SIG-M5 treated with dmso at 0.1 percent for 504 hours (cell line): ENCODE data around the gene ARMC7.

Experiments
- DNase-seq: peaks from one replicate; lab custom pipeline; 2025; ENCODE audit not compliant: unreplicated experiment; lab: John Stamatoyannopoulos, UW

Gene ARMC7

GRCh38 chr17:75077496-75078283 lies 32.1 kb upstream of the ARMC7 start:
- no peak for DNase-seq

GRCh38 chr17:75078284-75079022 lies 31.3 kb upstream of the ARMC7 start:
- DNase-seq = no peak

- no peak for DNase-seq
Observed at GRCh38 chr17:75079023-75079373, 30.8 kb upstream of the ARMC7 start.

- DNase-seq = no peak
Observed at GRCh38 chr17:75081611-75082540, 27.9 kb upstream of the ARMC7 start.

GRCh38 chr17:75082683-75083082 lies 27.1 kb upstream of the ARMC7 start:
- no peak for DNase-seq

GRCh38 chr17:75084039-75084660 lies 25.6 kb upstream of the ARMC7 start:
- no peak for DNase-seq

GRCh38 chr17:75086496-75087181 lies 23.1 kb upstream of the ARMC7 start:
- DNase-seq = no peak

- no peak for DNase-seq
Observed at GRCh38 chr17:75087182-75087557, 22.6 kb upstream of the ARMC7 start.

GRCh38 chr17:75087558-75088453 lies 22.0 kb upstream of the ARMC7 start, which contains the start of gene SLC16A5:
SLC16A5 (plus strand) TSS chr17:75087954; CDS start chr17:75093637, 5,683 bp downstream.
- DNase-seq = peak; percentile 90

GRCh38 chr17:75088465-75089417 lies 21.0 kb upstream of the ARMC7 start:
- DNase-seq = peak; percentile 51

- DNase-seq = no peak
Observed at GRCh38 chr17:75090871-75091854, 18.6 kb upstream of the ARMC7 start.

- no peak for DNase-seq
Observed at GRCh38 chr17:75091855-75092327, 17.9 kb upstream of the ARMC7 start.

- DNase-seq = no peak
Observed at GRCh38 chr17:75093548-75094158, 16.1 kb upstream of the ARMC7 start.

- no peak for DNase-seq
Observed at GRCh38 chr17:75094871-75095399, 14.8 kb upstream of the ARMC7 start.

GRCh38 chr17:75096082-75096625 lies 13.6 kb upstream of the ARMC7 start:
- peak; percentile 82 for DNase-seq

- no peak for DNase-seq
Observed at GRCh38 chr17:75097865-75098264, 11.9 kb upstream of the ARMC7 start.
